IPS-18a (cell line): ENCODE results near the gene OTUD6A.

Source experiments
- H3K27ac ChIP-seq: one replicate; pipeline ENCODE4 v1.5.1; 2013; ENCODE audit warnings: low read length
- H3K27me3 ChIP-seq: one replicate; pipeline ENCODE4 v1.6.1; 2013; ENCODE audit warnings: mild to moderate bottlenecking, low read length; ENCODE audit not compliant: control insufficient read depth, insufficient read depth
- H3K36me3 ChIP-seq: one replicate; pipeline ENCODE4 v1.6.1; 2013; ENCODE audit warnings: low read depth, low read length; ENCODE audit not compliant: control insufficient read depth
- H3K4me1 ChIP-seq: one replicate; pipeline ENCODE4 v1.6.1; 2013; ENCODE audit warnings: low read depth, low read length; ENCODE audit not compliant: control insufficient read depth
- H3K4me3 ChIP-seq: one replicate; pipeline ENCODE4 v1.5.1; 2013; ENCODE audit warnings: low read length
- H3K9ac ChIP-seq: one replicate; pipeline ENCODE4 v1.6.1; 2013; ENCODE audit warnings: mild to moderate bottlenecking, low read length, moderate library complexity
- H3K9me3 ChIP-seq: one replicate; pipeline ENCODE4 v1.6.1; 2013; ENCODE audit warnings: low read depth, low read length; ENCODE audit not compliant: control insufficient read depth

The OTUD6A gene

GRCh38 chrX:70062076-70062475 is at the start of gene OTUD6A:
OTUD6A (plus strand) TSS chrX:70062457; CDS start chrX:70062525, 68 bp downstream.
- Histone ChIP-seq H3K9ac (no peak within 1 kb of the TSS), H3K27me3 (no peaks in the 10 kb centered on the region), H3K4me3 (no peak within 1 kb of the TSS), H3K4me1 (no peaks in the 10 kb centered on the region), H3K27ac (no peak within 1 kb of the TSS), H3K9me3 (peaks cover 3% of the 10 kb centered on the region), H3K36me3 (no peaks in the 10 kb centered on the region)

GRCh38 chrX:70012756-70013155 is 49.5 kb upstream of the OTUD6A start:
- H3K9me3 ChIP-seq, result peaks cover 15% of the 10 kb centered on the region
- no peaks in the 10 kb centered on the region for H3K36me3 ChIP-seq
- no peaks in the 10 kb centered on the region for H3K4me1 ChIP-seq
- H3K27ac ChIP-seq, result no peak overlapping the region
- H3K4me3 ChIP-seq, result no peak overlapping the region
- H3K9ac ChIP-seq, result no peak overlapping the region
- H3K27me3 ChIP-seq, result no peaks in the 10 kb centered on the region

- H3K9me3 ChIP-seq, result peaks cover 15% of the 10 kb centered on the region
Observed at GRCh38 chrX:70013466-70014381, 48.5 kb upstream of the OTUD6A start.

GRCh38 chrX:70016513-70016912 is 45.7 kb upstream of the OTUD6A start:
- no peaks in the 10 kb centered on the region for H3K27me3 ChIP-seq
- H3K4me3 ChIP-seq, result no peak overlapping the region
- peaks cover 16% of the 10 kb centered on the region for H3K9me3 ChIP-seq
- H3K27ac ChIP-seq, result no peak overlapping the region
- H3K4me1 ChIP-seq, result no peaks in the 10 kb centered on the region
- no peaks in the 10 kb centered on the region for H3K36me3 ChIP-seq
- no peak overlapping the region for H3K9ac ChIP-seq

More at GRCh38 chrX:70013466-70014381, 48.5 kb upstream of the OTUD6A start:
- Histone ChIP-seq H3K4me1 (no peaks in the 10 kb centered on the region), H3K9ac (no peak overlapping the region), H3K27ac (no peak overlapping the region), H3K4me3 (no peak overlapping the region), H3K27me3 (no peaks in the 10 kb centered on the region), H3K36me3 (no peaks in the 10 kb centered on the region)

GRCh38 chrX:70022616-70023015 is 39.6 kb upstream of the OTUD6A start:
- H3K36me3 ChIP-seq, result no peaks in the 10 kb centered on the region
- H3K27ac ChIP-seq, result no peak overlapping the region
- no peak overlapping the region for H3K4me3 ChIP-seq
- H3K9me3 ChIP-seq, result peaks cover 10% of the 10 kb centered on the region
- no peaks in the 10 kb centered on the region for H3K4me1 ChIP-seq
- H3K9ac ChIP-seq, result no peak overlapping the region
- H3K27me3 ChIP-seq, result no peaks in the 10 kb centered on the region

GRCh38 chrX:70025464-70025863 is 36.8 kb upstream of the OTUD6A start:
- Histone ChIP-seq H3K27ac (no peak overlapping the region), H3K9me3 (peaks cover 8% of the 10 kb centered on the region), H3K36me3 (no peaks in the 10 kb centered on the region), H3K9ac (no peak overlapping the region), H3K27me3 (no peaks in the 10 kb centered on the region), H3K4me1 (no peaks in the 10 kb centered on the region), H3K4me3 (no peak overlapping the region)

GRCh38 chrX:70026112-70026850 is 36.0 kb upstream of the OTUD6A start:
- Histone ChIP-seq H3K36me3 (no peaks in the 10 kb centered on the region), H3K9me3 (peaks cover 8% of the 10 kb centered on the region), H3K27me3 (no peaks in the 10 kb centered on the region), H3K4me1 (no peaks in the 10 kb centered on the region), H3K27ac (no peak overlapping the region), H3K4me3 (no peak overlapping the region), H3K9ac (no peak overlapping the region)

- Histone ChIP-seq H3K36me3 (no peaks in the 10 kb centered on the region), H3K9me3 (peaks cover 8% of the 10 kb centered on the region), H3K4me3 (no peak overlapping the region), H3K4me1 (no peaks in the 10 kb centered on the region), H3K27me3 (no peaks in the 10 kb centered on the region), H3K27ac (no peak overlapping the region), H3K9ac (no peak overlapping the region)
Observed at GRCh38 chrX:70026851-70027200, 35.4 kb upstream of the OTUD6A start.

- no peaks in the 10 kb centered on the region for H3K4me1 ChIP-seq
- no peak overlapping the region for H3K4me3 ChIP-seq
- no peaks in the 10 kb centered on the region for H3K36me3 ChIP-seq
- no peak overlapping the region for H3K9ac ChIP-seq
- H3K27me3 ChIP-seq, result no peaks in the 10 kb centered on the region
- no peak overlapping the region for H3K27ac ChIP-seq
- H3K9me3 ChIP-seq, result peaks cover 17% of the 10 kb centered on the region
Observed at GRCh38 chrX:70029863-70030262, 32.4 kb upstream of the OTUD6A start.

GRCh38 chrX:70030301-70030767 is 31.9 kb upstream of the OTUD6A start:
- Histone ChIP-seq H3K9ac (no peak overlapping the region), H3K27ac (no peak overlapping the region), H3K27me3 (no peaks in the 10 kb centered on the region), H3K4me3 (no peak overlapping the region), H3K9me3 (peaks cover 17% of the 10 kb centered on the region), H3K4me1 (no peaks in the 10 kb centered on the region), H3K36me3 (no peaks in the 10 kb centered on the region)

GRCh38 chrX:70032792-70033191 is 29.5 kb upstream of the OTUD6A start:
- Histone ChIP-seq H3K4me1 (no peaks in the 10 kb centered on the region), H3K36me3 (no peaks in the 10 kb centered on the region), H3K9me3 (peaks cover 12% of the 10 kb centered on the region), H3K27me3 (no peaks in the 10 kb centered on the region), H3K9ac (no peak overlapping the region), H3K27ac (no peak overlapping the region), H3K4me3 (no peak overlapping the region)
